Activated naive CD4-positive, alpha-beta T cell treated with anti-CD3 and anti-CD28 coated beads, Interleukin-2, amount 10 ng/mL, durations not matched to agents 5 hours and 36 hours (primary cell): ENCODE results near the gene IDNK. TPM values are rescaled to one million over a fixed set of nuclear protein-coding genes. Genes with fewer than 3 reads are reported as not detected.

ENCODE experiments used
- total RNA-seq, 2 experiments: library from RNA; stranded (reverse); gene quantifications; one replicate each; pipeline ENCODE4 v1.2.3, GENCODE V29; 2021

The IDNK gene
- total RNA-seq, result 1 to 10 TPM; 7.0 to 7.2 TPM

DNA sequence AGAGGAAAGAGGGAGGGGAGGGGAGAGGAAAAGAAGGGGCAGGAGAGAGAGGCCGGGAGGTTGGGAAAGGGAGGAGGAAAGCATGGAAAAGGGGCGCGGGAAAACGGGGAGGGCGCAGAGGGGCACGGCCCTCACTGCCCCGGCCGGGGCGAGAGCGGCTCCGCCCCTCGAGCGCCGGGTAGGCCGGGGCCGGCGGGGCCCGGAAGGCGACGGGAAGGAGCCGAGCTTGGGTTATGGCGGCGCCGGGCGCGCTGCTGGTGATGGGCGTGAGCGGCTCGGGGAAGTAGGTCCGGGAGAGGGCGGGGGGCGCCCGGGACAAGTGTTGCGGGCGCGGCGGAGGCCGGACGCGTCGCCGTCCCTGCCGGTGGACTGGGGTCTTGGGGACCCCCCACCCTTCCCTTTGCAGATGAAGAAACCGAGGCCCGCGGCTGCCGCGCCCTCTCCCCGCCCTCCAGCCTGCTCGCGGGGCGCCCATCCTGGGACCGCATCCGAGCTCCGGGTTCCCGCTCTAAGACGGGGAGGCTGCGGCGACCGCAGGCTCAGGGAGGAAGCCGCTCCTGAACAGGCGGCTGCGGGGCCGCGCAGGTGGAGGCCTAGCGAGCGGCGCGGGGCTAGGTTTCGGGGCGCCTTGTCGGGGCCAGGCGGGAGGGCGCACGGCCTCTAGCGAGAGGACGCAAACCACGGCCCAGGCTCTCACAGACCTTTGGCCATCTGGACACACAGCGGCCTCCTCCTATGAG is at the start of gene IDNK:
Gene IDNK (plus strand): TSS at position 205 of the 740 bp plus-strand sequence. CDS start 29 bp downstream, at position 234.

Other genes starting within 250 kb of the IDNK start
- 1 to 10 TPM in 1 of 2 experiments, under 1 TPM in 1; 0.71 to 1.0 TPM for gene FRMD3, start 84.7 kb upstream of the IDNK start, total RNA-seq
- gene UBQLN1, start 84.8 kb downstream of the IDNK start, total RNA-seq, result 10 to 100 TPM; 88.8 to 89.0 TPM
- gene GKAP1, start 194.6 kb downstream of the IDNK start, total RNA-seq, result 1 to 10 TPM; 6.2 to 7.7 TPM